SK-N-SH treated with all-trans-retinoic acid at 6 μM for 48 hours (cell line): ENCODE results near the gene APOB.

ENCODE experiments used
- ATAC-seq: fragments of 200-7000 bp; cut with Tn5 transposase; 3 replicates; pipeline ENCODE4 v1.9.1; 2020; ENCODE audit warnings: mild to moderate bottlenecking, moderate library complexity
- ARNTL ChIP-seq: fragments of 450-650 bp; formaldehyde crosslinking; IDR thresholded peaks from 2 replicates; pipeline ENCODE4 v1.5.0; 2020; ENCODE audit warnings: low read depth, mild to moderate bottlenecking, moderate library complexity, borderline replicate concordance
- BACH2 ChIP-seq: fragments of 250-450 bp; sonication (Bioruptor Pico); IDR thresholded peaks from 2 replicates; pipeline ENCODE4 v1.9.0; 2021; ENCODE audit warnings: mild to moderate bottlenecking, borderline replicate concordance
- CREB5 ChIP-seq: fragments of 250-450 bp; sonication (Bioruptor Pico); IDR thresholded peaks from 2 replicates; pipeline ENCODE4 v1.5.1; 2020; ENCODE audit warnings: low read depth, mild to moderate bottlenecking, moderate library complexity
- ESRRG ChIP-seq: fragments of 250-450 bp; sonication (Bioruptor Pico); IDR thresholded peaks from 2 replicates; pipeline ENCODE4 v1.6.1; 2021; ENCODE audit warnings: mild to moderate bottlenecking
- GLIS3 ChIP-seq: fragments of 250-450 bp; sonication (Bioruptor Pico); IDR thresholded peaks from 2 replicates; pipeline ENCODE4 v1.5.0; 2020; ENCODE audit warnings: mild to moderate bottlenecking, moderate library complexity
- ISL1 ChIP-seq: fragments of 250-450 bp; sonication (Bioruptor Pico); IDR thresholded peaks from 2 replicates; pipeline ENCODE4 v2.1.2; 2022; ENCODE audit warnings: mild to moderate bottlenecking, moderate library complexity
- OSR1 ChIP-seq: fragments of 250-450 bp; sonication (Bioruptor Pico); IDR thresholded peaks from 2 replicates; pipeline ENCODE4 v1.8.0; 2022; ENCODE audit warnings: moderate library complexity, mild to moderate bottlenecking, inconsistent platforms
- POU6F1 ChIP-seq: fragments of 250-450 bp; sonication (Bioruptor Pico); IDR thresholded peaks from 2 replicates; pipeline ENCODE4 v1.8.0; 2021; ENCODE audit warnings: low read depth, mild to moderate bottlenecking, moderate library complexity, borderline replicate concordance
- PPARA ChIP-seq: fragments of 250-450 bp; sonication (Bioruptor Pico); IDR thresholded peaks from 2 replicates; pipeline ENCODE4 v1.5.0; 2020; ENCODE audit warnings: mild to moderate bottlenecking, borderline replicate concordance
- RARB ChIP-seq: fragments of 250-450 bp; sonication (Bioruptor Pico); IDR thresholded peaks from 2 replicates; pipeline ENCODE4 v1.8.0; 2021; ENCODE audit warnings: mild to moderate bottlenecking, moderate library complexity
- TCF4 ChIP-seq: fragments of 250-450 bp; sonication (Bioruptor Pico); IDR thresholded peaks from 2 replicates; pipeline ENCODE4 v1.8.0; 2021; ENCODE audit warnings: mild to moderate bottlenecking, moderate library complexity, borderline replicate concordance
- TOX ChIP-seq: fragments of 250-450 bp; sonication (Bioruptor Pico); IDR thresholded peaks from 2 replicates; pipeline ENCODE4 v1.8.0; 2021; ENCODE audit warnings: mild to moderate bottlenecking, moderate library complexity, borderline replicate concordance
- ZC3H10 ChIP-seq: fragments of 250-450 bp; sonication (Bioruptor Pico); IDR thresholded peaks from 2 replicates; pipeline ENCODE4 v1.5.1; 2021; ENCODE audit warnings: mild to moderate bottlenecking, moderate library complexity
- ZFP3 ChIP-seq: fragments of 250-450 bp; sonication (Bioruptor Pico); IDR thresholded peaks from 2 replicates; pipeline ENCODE4 v1.5.0; 2020; ENCODE audit warnings: mild to moderate bottlenecking, moderate library complexity
- ZFP30 ChIP-seq: fragments of 450-650 bp; formaldehyde crosslinking; IDR thresholded peaks from 2 replicates; pipeline ENCODE4 v1.5.0; 2022; ENCODE audit warnings: mild to moderate bottlenecking, moderate library complexity
- ZNF565 ChIP-seq: fragments of 450-650 bp; formaldehyde crosslinking; conservative IDR thresholded peaks from 2 replicates; pipeline ENCODE4 v1.5.0; 2020; ENCODE audit warnings: low read depth, mild to moderate bottlenecking, moderate library complexity
- ZNF70 ChIP-seq: fragments of 450-650 bp; formaldehyde crosslinking; IDR thresholded peaks from 2 replicates; pipeline ENCODE4 v1.5.0; 2020; ENCODE audit warnings: mild to moderate bottlenecking, moderate library complexity
- ZNF8 ChIP-seq: fragments of 450-650 bp; formaldehyde crosslinking; IDR thresholded peaks from 2 replicates; pipeline ENCODE4 v1.5.0; 2020; ENCODE audit warnings: mild to moderate bottlenecking, moderate library complexity
- TF ChIP-seq, protein P1 (sequence below): fragments of 250-450 bp; sonication (Bioruptor Pico); IDR thresholded peaks from 2 replicates; pipeline ENCODE4 v1.5.1; 2021; ENCODE audit warnings: mild to moderate bottlenecking, moderate library complexity
- TF ChIP-seq, protein P2 (sequence below): fragments of 250-450 bp; sonication (Bioruptor Pico); IDR thresholded peaks from 2 replicates; pipeline ENCODE4 v1.8.0; 2020; ENCODE audit warnings: mild to moderate bottlenecking, moderate library complexity, borderline replicate concordance
- TF ChIP-seq, protein P3 (sequence below): fragments of 250-450 bp; sonication (Bioruptor Pico); IDR thresholded peaks from 2 replicates; pipeline ENCODE4 v1.5.0; 2020; ENCODE audit warnings: mild to moderate bottlenecking, moderate library complexity

The APOB gene

DNA sequence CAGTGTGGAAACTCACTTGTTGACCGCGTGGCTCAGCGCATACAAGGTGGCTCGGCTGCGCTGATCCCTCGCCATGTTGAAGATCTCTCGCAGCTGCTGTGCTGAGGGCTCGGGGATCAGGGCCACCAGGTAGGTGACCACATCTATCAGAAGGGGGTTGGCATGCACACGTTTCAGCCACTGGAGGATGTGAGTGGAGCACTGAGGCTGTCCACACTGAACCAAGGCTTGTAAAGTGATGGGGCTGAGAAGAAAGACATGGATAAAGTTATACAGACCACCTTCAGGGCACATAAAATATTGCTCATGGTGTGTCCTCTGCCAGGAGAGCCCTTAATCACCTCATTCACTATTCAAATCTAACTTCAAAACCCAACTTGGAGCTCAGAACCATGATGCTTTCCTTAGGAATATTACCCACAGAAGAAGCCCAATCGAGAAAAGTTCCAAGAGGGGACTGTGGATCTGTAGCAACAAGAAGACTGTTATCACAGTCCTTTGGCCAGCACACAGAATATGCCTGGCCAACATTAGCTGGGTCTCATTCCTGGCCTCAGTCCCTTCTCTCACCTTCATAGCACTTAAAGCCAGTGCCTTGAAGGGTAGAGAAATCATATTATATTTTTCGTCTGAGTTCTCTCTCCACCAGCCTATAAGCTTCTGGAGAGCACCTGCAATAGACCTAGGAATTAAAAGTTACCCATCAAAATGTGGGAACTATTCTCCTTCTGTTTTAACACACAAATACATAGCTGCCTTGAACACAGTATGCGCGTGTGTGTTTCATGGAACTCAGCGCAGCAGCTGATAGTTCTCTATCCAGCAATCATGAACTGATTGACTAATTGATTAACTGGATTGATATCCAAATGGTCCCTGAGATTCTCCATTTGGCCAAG is 11.3 kb downstream of the APOB start:
- no peak for ATAC-seq
- no peak for TF ChIP-seq ZC3H10 (CRISPR knock-in tag)
- TF ChIP-seq BACH2 (CRISPR knock-in tag), result no peak
- TF ChIP-seq, protein P1, sequence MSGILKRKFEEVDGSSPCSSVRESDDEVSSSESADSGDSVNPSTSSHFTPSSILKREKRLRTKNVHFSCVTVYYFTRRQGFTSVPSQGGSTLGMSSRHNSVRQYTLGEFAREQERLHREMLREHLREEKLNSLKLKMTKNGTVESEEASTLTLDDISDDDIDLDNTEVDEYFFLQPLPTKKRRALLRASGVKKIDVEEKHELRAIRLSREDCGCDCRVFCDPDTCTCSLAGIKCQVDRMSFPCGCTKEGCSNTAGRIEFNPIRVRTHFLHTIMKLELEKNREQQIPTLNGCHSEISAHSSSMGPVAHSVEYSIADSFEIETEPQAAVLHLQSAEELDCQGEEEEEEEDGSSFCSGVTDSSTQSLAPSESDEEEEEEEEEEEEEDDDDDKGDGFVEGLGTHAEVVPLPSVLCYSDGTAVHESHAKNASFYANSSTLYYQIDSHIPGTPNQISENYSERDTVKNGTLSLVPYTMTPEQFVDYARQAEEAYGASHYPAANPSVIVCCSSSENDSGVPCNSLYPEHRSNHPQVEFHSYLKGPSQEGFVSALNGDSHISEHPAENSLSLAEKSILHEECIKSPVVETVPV (CRISPR knock-in tag), result no peak
- TF ChIP-seq ISL1, result no peak
- no peak for TF ChIP-seq PPARA (CRISPR knock-in tag)
- TF ChIP-seq GLIS3 (CRISPR knock-in tag), result no peak
- no peak for TF ChIP-seq CREB5 (CRISPR knock-in tag)
- TF ChIP-seq TCF4 (CRISPR knock-in tag), result no peak
- TF ChIP-seq, protein P2, sequence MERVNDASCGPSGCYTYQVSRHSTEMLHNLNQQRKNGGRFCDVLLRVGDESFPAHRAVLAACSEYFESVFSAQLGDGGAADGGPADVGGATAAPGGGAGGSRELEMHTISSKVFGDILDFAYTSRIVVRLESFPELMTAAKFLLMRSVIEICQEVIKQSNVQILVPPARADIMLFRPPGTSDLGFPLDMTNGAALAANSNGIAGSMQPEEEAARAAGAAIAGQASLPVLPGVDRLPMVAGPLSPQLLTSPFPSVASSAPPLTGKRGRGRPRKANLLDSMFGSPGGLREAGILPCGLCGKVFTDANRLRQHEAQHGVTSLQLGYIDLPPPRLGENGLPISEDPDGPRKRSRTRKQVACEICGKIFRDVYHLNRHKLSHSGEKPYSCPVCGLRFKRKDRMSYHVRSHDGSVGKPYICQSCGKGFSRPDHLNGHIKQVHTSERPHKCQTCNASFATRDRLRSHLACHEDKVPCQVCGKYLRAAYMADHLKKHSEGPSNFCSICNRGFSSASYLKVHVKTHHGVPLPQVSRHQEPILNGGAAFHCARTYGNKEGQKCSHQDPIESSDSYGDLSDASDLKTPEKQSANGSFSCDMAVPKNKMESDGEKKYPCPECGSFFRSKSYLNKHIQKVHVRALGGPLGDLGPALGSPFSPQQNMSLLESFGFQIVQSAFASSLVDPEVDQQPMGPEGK (CRISPR knock-in tag), result no peak
- no peak for TF ChIP-seq OSR1
- no peak for TF ChIP-seq ZNF565 (CRISPR knock-in tag)
- TF ChIP-seq ARNTL (CRISPR knock-in tag), result no peak
- no peak for TF ChIP-seq ZNF8 (CRISPR knock-in tag)
- no peak for TF ChIP-seq ZFP3 (CRISPR knock-in tag)
- no peak for TF ChIP-seq RARB (CRISPR knock-in tag)
- TF ChIP-seq, all 23 proteins: peak for 0

- no peak for TF ChIP-seq ZFP3 (CRISPR knock-in tag)
- TF ChIP-seq ZFP30 (CRISPR knock-in tag), result no peak
- TF ChIP-seq TOX (CRISPR knock-in tag), result no peak
- TF ChIP-seq ZNF8 (CRISPR knock-in tag), result no peak
- TF ChIP-seq ZNF565 (CRISPR knock-in tag), result no peak
- no peak for TF ChIP-seq ESRRG (CRISPR knock-in tag)
- TF ChIP-seq POU6F1 (CRISPR knock-in tag), result no peak
- TF ChIP-seq TCF4 (CRISPR knock-in tag), result no peak
- no peak for TF ChIP-seq ZNF70 (CRISPR knock-in tag)
- TF ChIP-seq BACH2 (CRISPR knock-in tag), result no peak
- TF ChIP-seq, protein P2 (CRISPR knock-in tag), result no peak
- TF ChIP-seq, protein P3, sequence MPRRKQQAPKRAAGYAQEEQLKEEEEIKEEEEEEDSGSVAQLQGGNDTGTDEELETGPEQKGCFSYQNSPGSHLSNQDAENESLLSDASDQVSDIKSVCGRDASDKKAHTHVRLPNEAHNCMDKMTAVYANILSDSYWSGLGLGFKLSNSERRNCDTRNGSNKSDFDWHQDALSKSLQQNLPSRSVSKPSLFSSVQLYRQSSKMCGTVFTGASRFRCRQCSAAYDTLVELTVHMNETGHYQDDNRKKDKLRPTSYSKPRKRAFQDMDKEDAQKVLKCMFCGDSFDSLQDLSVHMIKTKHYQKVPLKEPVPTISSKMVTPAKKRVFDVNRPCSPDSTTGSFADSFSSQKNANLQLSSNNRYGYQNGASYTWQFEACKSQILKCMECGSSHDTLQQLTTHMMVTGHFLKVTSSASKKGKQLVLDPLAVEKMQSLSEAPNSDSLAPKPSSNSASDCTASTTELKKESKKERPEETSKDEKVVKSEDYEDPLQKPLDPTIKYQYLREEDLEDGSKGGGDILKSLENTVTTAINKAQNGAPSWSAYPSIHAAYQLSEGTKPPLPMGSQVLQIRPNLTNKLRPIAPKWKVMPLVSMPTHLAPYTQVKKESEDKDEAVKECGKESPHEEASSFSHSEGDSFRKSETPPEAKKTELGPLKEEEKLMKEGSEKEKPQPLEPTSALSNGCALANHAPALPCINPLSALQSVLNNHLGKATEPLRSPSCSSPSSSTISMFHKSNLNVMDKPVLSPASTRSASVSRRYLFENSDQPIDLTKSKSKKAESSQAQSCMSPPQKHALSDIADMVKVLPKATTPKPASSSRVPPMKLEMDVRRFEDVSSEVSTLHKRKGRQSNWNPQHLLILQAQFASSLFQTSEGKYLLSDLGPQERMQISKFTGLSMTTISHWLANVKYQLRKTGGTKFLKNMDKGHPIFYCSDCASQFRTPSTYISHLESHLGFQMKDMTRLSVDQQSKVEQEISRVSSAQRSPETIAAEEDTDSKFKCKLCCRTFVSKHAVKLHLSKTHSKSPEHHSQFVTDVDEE (CRISPR knock-in tag), result no peak
- no peak for TF ChIP-seq ZC3H10 (CRISPR knock-in tag)
- ATAC-seq, result no peak
These were observed 12.6 kb downstream of the APOB start for GRCh38 chr2:21030983-21031968.
